Fibroblast of lung (primary cell): ENCODE data around the gene RBM4B. TPM values are rescaled to one million over a fixed set of nuclear protein-coding genes. Genes with fewer than 3 reads are reported as not detected.

Experiments used
- DNase-seq, 2 donors: peaks; one replicate each; pipeline versions ENCODE4 v3.0.0 to v3.0.0-alpha.2; 2010; ENCODE audit warnings: low read depth in 2 of 2
- H2AFZ ChIP-seq: 2 replicates; pipeline ENCODE4 v1.5.1; 2012; ENCODE audit warnings: low read length, control low read depth, inconsistent platforms
- H3K27ac ChIP-seq: 2 replicates; pipeline ENCODE4 v1.5.1; 2011; ENCODE audit warnings: low read length, control low read depth; ENCODE audit not compliant: insufficient read depth
- H3K27me3 ChIP-seq: 2 replicates; pipeline ENCODE4 v1.5.1; 2011; ENCODE audit warnings: mild to moderate bottlenecking, low read length; ENCODE audit not compliant: control insufficient read depth, insufficient read depth
- H3K36me3 ChIP-seq: 2 replicates; pipeline ENCODE4 v1.5.1; 2011; ENCODE audit warnings: low read length; ENCODE audit not compliant: control insufficient read depth, insufficient read depth
- H3K4me1 ChIP-seq: 2 replicates; pipeline ENCODE4 v1.5.1; 2011; ENCODE audit warnings: low read length; ENCODE audit not compliant: control insufficient read depth, insufficient read depth; ENCODE audit errors: extremely low read depth
- H3K4me2 ChIP-seq: 2 replicates; pipeline ENCODE4 v1.5.1; 2011; ENCODE audit warnings: low read length, control low read depth; ENCODE audit not compliant: insufficient read depth; ENCODE audit errors: extremely low read depth
- H3K4me3 ChIP-seq, 4 experiments: fragments of 200-600 bp in 1 of 4; sonication (generic) in 1 of 4; replicated peaks in 1 of 4; 2 replicates each; pipeline ENCODE4 v1.5.1; 2011 to 2016; ENCODE audit warnings: low read length in 4 of 4, low read depth in 3 of 4, mild to moderate bottlenecking in 3 of 4, control low read depth in 2 of 4, inconsistent platforms in 1 of 4, mixed read lengths in 1 of 4; ENCODE audit not compliant: insufficient read depth in 1 of 4; ENCODE audit errors: control extremely low read depth in 1 of 4
- H3K79me2 ChIP-seq: 2 replicates; pipeline ENCODE4 v1.5.1; 2012; ENCODE audit warnings: mild to moderate bottlenecking, low read length, inconsistent platforms; ENCODE audit not compliant: control insufficient read depth, insufficient read depth
- H3K9ac ChIP-seq: 2 replicates; pipeline ENCODE4 v1.5.1; 2011; ENCODE audit warnings: mild to moderate bottlenecking, low read length, control low read depth; ENCODE audit not compliant: insufficient read depth
- H3K9me3 ChIP-seq: 2 replicates; pipeline ENCODE4 v1.5.1; 2012; ENCODE audit warnings: low read depth, low read length; ENCODE audit not compliant: control insufficient read depth, insufficient read depth
- H4K20me1 ChIP-seq: 2 replicates; pipeline ENCODE4 v1.5.1; 2011; ENCODE audit warnings: low read length; ENCODE audit not compliant: control insufficient read depth, insufficient read depth; ENCODE audit errors: extremely low read depth
- EZH2 ChIP-seq: IDR thresholded peaks from 2 replicates; pipeline ENCODE4 v1.5.1; 2012; ENCODE audit warnings: low read length, control low read depth, mild to moderate bottlenecking; ENCODE audit errors: missing control alignments
- polyA plus RNA-seq, 2 donors: library from polyadenylated mRNA; depleted of rRNA in 1 of 2; stranded (reverse) in 1 of 2; unstranded in 1 of 2; fragments of >200 nt; gene quantifications; 2 replicates each; pipeline ENCODE4 v1.2.1, GENCODE V29; 2011 to 2012; ENCODE audit warnings: missing spikeins in 1 of 2
- total RNA-seq: library from RNA; depleted of rRNA; stranded (reverse); fragments of >200 nt; gene quantifications from 2 replicates; pipeline ENCODE4 v1.2.1, GENCODE V29; 2014
- TF ChIP-seq, protein P1 (sequence below), 2 donors: IDR thresholded peaks in 1 of 2; conservative IDR thresholded peaks in 1 of 2; 1 replicate in 1 of 2; 2 replicates in 1 of 2; pipeline ENCODE4 v1.5.1; 2011 to 2012; ENCODE audit warnings: low read length in 2 of 2, control low read depth in 1 of 2, inconsistent platforms in 1 of 2, low read depth in 1 of 2, mild to moderate bottlenecking in 1 of 2

The RBM4B gene
- total and polyA plus RNA-seq, 2 donors (not counting 1 experiment from before 2014, with no cell fraction given): 24.6 to 28.4 TPM

DNA sequence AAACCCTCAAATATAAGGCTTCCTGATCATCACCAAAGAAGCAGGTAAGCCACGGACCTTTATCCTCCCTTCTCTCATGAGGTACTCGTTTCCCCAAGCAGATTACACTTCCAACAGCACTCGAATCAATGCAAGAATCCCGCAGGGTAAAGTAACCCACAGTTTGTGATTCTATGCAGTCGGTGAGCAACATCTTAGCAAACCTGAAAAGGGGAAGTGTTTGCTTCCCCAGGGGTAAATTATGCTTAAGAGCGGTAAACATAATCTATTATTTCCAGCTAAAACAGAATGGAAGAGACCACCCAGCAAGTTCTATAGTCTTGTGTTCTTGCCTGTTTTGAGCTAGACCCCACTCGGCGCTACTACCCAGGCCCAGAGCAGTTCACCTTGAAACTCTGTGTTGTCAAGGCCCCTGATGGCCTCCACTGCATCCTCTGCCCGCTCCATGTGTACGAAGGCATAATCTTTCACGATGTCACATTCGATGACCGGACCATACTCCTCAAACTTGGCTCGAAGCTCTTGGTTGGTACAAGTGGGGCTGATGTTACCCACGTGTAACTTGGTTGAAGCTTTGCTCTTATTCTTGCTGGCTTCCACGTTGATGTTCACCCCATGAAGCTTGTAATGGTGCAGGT lies 1.3 kb downstream of the RBM4B start:
- DNase-seq: no peak
- H3K4me1 ChIP-seq: peaks cover 4% of the 10 kb centered on the region
- H3K27ac ChIP-seq: peak overlapping the region; percentile 87
- H4K20me1 ChIP-seq: no peaks in the 10 kb centered on the region
- no peak overlapping the region for H3K9ac ChIP-seq
- peaks cover 5% of the 10 kb centered on the region for H3K36me3 ChIP-seq
- TF ChIP-seq, protein P1, sequence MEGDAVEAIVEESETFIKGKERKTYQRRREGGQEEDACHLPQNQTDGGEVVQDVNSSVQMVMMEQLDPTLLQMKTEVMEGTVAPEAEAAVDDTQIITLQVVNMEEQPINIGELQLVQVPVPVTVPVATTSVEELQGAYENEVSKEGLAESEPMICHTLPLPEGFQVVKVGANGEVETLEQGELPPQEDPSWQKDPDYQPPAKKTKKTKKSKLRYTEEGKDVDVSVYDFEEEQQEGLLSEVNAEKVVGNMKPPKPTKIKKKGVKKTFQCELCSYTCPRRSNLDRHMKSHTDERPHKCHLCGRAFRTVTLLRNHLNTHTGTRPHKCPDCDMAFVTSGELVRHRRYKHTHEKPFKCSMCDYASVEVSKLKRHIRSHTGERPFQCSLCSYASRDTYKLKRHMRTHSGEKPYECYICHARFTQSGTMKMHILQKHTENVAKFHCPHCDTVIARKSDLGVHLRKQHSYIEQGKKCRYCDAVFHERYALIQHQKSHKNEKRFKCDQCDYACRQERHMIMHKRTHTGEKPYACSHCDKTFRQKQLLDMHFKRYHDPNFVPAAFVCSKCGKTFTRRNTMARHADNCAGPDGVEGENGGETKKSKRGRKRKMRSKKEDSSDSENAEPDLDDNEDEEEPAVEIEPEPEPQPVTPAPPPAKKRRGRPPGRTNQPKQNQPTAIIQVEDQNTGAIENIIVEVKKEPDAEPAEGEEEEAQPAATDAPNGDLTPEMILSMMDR (conservative IDR thresholded peaks at IDR 0.05 in 1 of 2, IDR thresholded peaks at IDR 0.05 in 1 of 2; ENCODE audit: low read depth in 1 of 2, low read length in 2 of 2): no peak
- TF ChIP-seq EZH2: no peak
- peaks cover 22% of the 10 kb centered on the region for H3K79me2 ChIP-seq
- no peaks in the 10 kb centered on the region for H3K9me3 ChIP-seq
- peak overlapping the region; percentile 32 to 84 (median 82) for H3K4me3 ChIP-seq
- H2AFZ ChIP-seq: no peak overlapping the region
- peak overlapping the region; percentile 100 for H3K4me2 ChIP-seq
- H3K27me3 ChIP-seq: no peaks in the 10 kb centered on the region

DNA sequence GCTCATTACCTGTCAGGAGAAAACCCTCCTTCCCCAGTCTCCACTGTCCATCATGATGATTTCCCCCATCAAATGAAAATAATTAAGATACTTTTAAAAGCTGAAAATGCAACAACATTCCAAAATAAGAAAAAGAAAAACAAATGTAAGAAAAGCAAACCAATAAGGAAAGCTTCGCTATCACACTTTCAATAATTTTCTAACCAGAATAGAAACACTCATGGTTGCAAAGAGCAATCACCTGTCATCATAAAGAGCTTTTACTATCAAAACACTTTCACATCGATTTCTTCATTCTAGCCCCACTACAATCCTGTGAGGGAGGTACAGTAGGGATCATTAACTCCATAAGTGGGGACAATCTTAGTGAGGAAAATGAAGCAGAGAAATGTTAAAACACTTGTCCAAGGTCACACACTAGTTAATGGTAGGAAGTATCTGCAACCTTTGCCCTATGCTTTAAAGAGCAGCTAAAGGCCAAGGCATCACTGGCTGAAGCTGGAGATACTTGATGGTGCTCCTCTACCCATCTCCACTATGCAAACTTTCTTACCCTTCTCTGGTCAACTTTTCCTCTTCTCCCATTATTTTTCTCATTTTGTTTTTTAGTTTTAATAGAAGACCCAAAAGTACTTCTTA lies 2.6 kb downstream of the RBM4B start:
- peak overlapping the region; percentile 40 for H3K4me2 ChIP-seq
- no peak overlapping the region for H3K4me3 ChIP-seq
- peaks cover 5% of the 10 kb centered on the region for H3K36me3 ChIP-seq
- DNase-seq: no peak
- H2AFZ ChIP-seq: no peak overlapping the region
- H3K79me2 ChIP-seq: peaks cover 25% of the 10 kb centered on the region
- H3K27ac ChIP-seq: no peak overlapping the region
- H3K9me3 ChIP-seq: no peaks in the 10 kb centered on the region
- peaks cover 4% of the 10 kb centered on the region for H3K4me1 ChIP-seq
- H3K9ac ChIP-seq: no peak overlapping the region
- no peaks in the 10 kb centered on the region for H4K20me1 ChIP-seq
- H3K27me3 ChIP-seq: no peaks in the 10 kb centered on the region
- TF ChIP-seq, protein P1 (conservative IDR thresholded peaks at IDR 0.05 in 1 of 2, IDR thresholded peaks at IDR 0.05 in 1 of 2; ENCODE audit: low read depth in 1 of 2, low read length in 2 of 2): no peak
- no peak for TF ChIP-seq EZH2

DNA sequence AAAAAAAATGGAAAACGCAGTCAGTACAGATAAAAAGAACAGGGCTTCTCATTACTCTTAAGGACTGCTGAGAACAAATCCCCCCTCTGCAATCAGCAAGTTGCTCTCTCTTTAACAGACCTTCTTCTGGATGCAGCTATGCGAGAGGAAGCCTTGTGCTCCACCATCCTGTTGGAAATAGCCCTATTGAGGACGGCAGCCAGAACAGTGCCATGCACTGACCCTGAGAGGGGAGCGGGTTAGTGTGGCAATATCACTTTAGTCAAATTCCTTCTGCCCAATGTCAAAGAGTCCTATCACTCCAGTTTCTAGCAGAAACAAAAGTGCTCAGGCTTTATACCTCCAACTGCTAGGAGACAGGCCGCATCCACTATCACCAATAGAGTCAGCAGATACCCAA lies 6.9 kb downstream of the RBM4B start:
- TF ChIP-seq, protein P1 (conservative IDR thresholded peaks at IDR 0.05 in 1 of 2, IDR thresholded peaks at IDR 0.05 in 1 of 2; ENCODE audit: low read depth in 1 of 2, low read length in 2 of 2): no peak
- no peak for TF ChIP-seq EZH2
- DNase-seq: no peak
- H3K9me3 ChIP-seq: no peaks in the 10 kb centered on the region

More for the DNA sequence above, 6.9 kb downstream of the RBM4B start:
- Histone ChIP-seq H3K27me3 (no peaks in the 10 kb centered on the region), H4K20me1 (no peaks in the 10 kb centered on the region), H3K36me3 (peaks cover 13% of the 10 kb centered on the region), H3K4me2 (no peak overlapping the region), H3K9ac (no peak overlapping the region), H3K4me3 (no peak overlapping the region), H2AFZ (no peak overlapping the region), H3K79me2 (peaks cover 16% of the 10 kb centered on the region), H3K27ac (no peak overlapping the region), H3K4me1 (no peaks in the 10 kb centered on the region)
